ENCODE measurements around the gene HDDC3. TPM values are rescaled to one million over a fixed set of nuclear protein-coding genes. Genes with fewer than 3 reads are reported as not detected.
A peak's percentile ranks its signal among the peaks of the same experiment; 100 is the strongest.

HDDC3 gene
- total and polyA plus RNA-seq, 9 of the 15 experiments (the other 6 are each of a cell fraction or from before 2014, with no cell fraction given), result 14.9 to 55.8 (median 36.9) TPM

- TF ChIP-seq PML (IDR thresholded peaks at IDR 0.05; ENCODE audit: low read length) (peak; percentile 66; the same call in 1 of the 2 replicates), KLF1 (tag; IDR thresholded peaks at IDR 0.05) (peak; percentile 81), REST (IDR thresholded peaks at IDR 0.05; ENCODE audit: borderline replicate concordance) (peak; percentile 90), REST (CRISPR knock-in tag; IDR thresholded peaks at IDR 0.05; ENCODE audit: low read depth) (peak; percentile 82), MGA (IDR thresholded peaks at IDR 0.05) (peak; percentile 96), EHMT2 (IDR thresholded peaks at IDR 0.05) (no peak), RBM15 (IDR thresholded peaks at IDR 0.05; ENCODE audit: insufficient read depth, low read length) (no peak)
These were observed 22.6 kb upstream of the HDDC3 start, which contains the start of gene RCCD1 (continued) for GRCh38 chr15:90954712-90955623.
